Sigmoid colon (tissue), 7 donors: Measurements from ENCODE around the gene CS. TPM values are rescaled to one million over a fixed set of nuclear protein-coding genes. Genes with fewer than 3 reads are reported as not detected.
A peak's percentile ranks its signal among the peaks of the same experiment; 100 is the strongest.
"Not testable (repeated sequence)": the region's sequence is repeated elsewhere in the genome, so short reads cannot be mapped to it uniquely, and the experiment has no call there.

ENCODE experiments used
- DNase-seq: peaks from one replicate; pipeline ENCODE4 v3.0.0-alpha.2; 2019
- H3K27ac ChIP-seq, 4 donors: fragments of 200-600 bp; sonication (generic); one replicate each; pipeline ENCODE4 v1.5.1; 2016 to 2019; ENCODE audit warnings: mild to moderate bottlenecking in 1 of 4
- H3K27me3 ChIP-seq, 3 donors: fragments of 200-600 bp; sonication (generic); one replicate each; pipeline ENCODE4 v1.5.1; 2019; ENCODE audit warnings: mild to moderate bottlenecking in 1 of 3
- H3K36me3 ChIP-seq, 4 donors: fragments of 200-600 bp; sonication (generic); one replicate each; pipeline ENCODE4 v1.5.1; 2016 to 2019
- H3K4me1 ChIP-seq, 4 donors: fragments of 200-600 bp; sonication (generic); one replicate each; pipeline ENCODE4 v1.5.1; 2017 to 2019
- H3K4me3 ChIP-seq, 4 donors: fragments of 200-600 bp; sonication (generic); one replicate each; pipeline ENCODE4 v1.5.1; 2017 to 2019; ENCODE audit warnings: mild to moderate bottlenecking in 2 of 4, moderate library complexity in 1 of 4
- H3K9me3 ChIP-seq, 4 donors: fragments of 200-600 bp in 3 of 4; sonication (generic) in 3 of 4; one replicate each; pipeline versions ENCODE4 v1.5.1 to v1.6.1; 2013 to 2019
- CTCF ChIP-seq, 4 experiments: fragments of 450-650 bp in 3 of 4; fragments of 200-600 bp in 1 of 4; IDR thresholded peaks; one replicate each; pipeline ENCODE4 v1.5.1; 2016 to 2019; ENCODE audit warnings: antibody characterized with exemption in 4 of 4, mild to moderate bottlenecking in 3 of 4, moderate library complexity in 2 of 4
- EP300 ChIP-seq, 4 donors: sonication (generic); formaldehyde crosslinking; IDR thresholded peaks; one replicate each; pipeline ENCODE4 v1.6.1; 2017; ENCODE audit warnings: antibody characterized with exemption in 4 of 4
- POLR2A ChIP-seq, 2 donors: fragments of 450-650 bp; IDR thresholded peaks; one replicate each; pipeline ENCODE4 v1.6.1; 2016; ENCODE audit warnings: antibody characterized with exemption in 2 of 2, mild to moderate bottlenecking in 2 of 2, moderate library complexity in 2 of 2
- POLR2AphosphoS5 ChIP-seq, 4 donors: sonication (generic); formaldehyde crosslinking; IDR thresholded peaks; one replicate each; pipeline ENCODE4 v1.6.1; 2017; ENCODE audit warnings: antibody characterized with exemption in 4 of 4
- WGBS, 2 donors: extraction: QIAGEN DNeasy Blood & Tissue Kit; methylation state at CpG; one replicate each; pipeline ENCODE4 v1.1.7; 2013; 5-methylcytosine and 5-hydroxymethylcytosine counted together
- intact Hi-C: fragments of 100-400 bp; cut with DNase I; formaldehyde crosslinking; loops from one replicate; pipeline ENCODE4 v1.15.1; 2023
- polyA plus RNA-seq, 3 donors: library from polyadenylated mRNA; stranded (reverse); fragments of 200-250 nt; gene quantifications; one replicate each; pipeline ENCODE4 v1.2.3, GENCODE V29; 2013
- total RNA-seq, 4 donors: library from RNA; depleted of rRNA; stranded (reverse); fragments of >200 nt; gene quantifications; one replicate each; pipeline ENCODE4 v1.1.0, GENCODE V29; 2016
- donor health status: healthy with polysubstance abuse.
- donor health status: Bipolar disorder and iron deficiency.
- donor health status: healthy.

CS gene
- total and polyA plus RNA-seq, 7 donors = 75.9 to 151 (median 104) TPM

- H3K27me3 ChIP-seq = no peaks in the 10 kb centered on the region
- no peaks in the 10 kb centered on the region for H3K36me3 ChIP-seq
- H3K4me1 ChIP-seq = peaks cover 0 to 22% (median 12%) of the 10 kb centered on the region in 4 donors
- DNase-seq = no peak
- TF ChIP-seq CTCF (IDR thresholded peaks at IDR 0.05) = no peak
- no peak for TF ChIP-seq POLR2A (IDR thresholded peaks at IDR 0.05)
- no peak for TF ChIP-seq EP300 (IDR thresholded peaks at IDR 0.05)
- TF ChIP-seq POLR2AphosphoS5 (IDR thresholded peaks at IDR 0.05) = no peak
- intact Hi-C loops = no loop called here
- H3K9me3 ChIP-seq = no peaks in the 10 kb centered on the region
- H3K27ac ChIP-seq = no peak overlapping the region
- no peak overlapping the region for H3K4me3 ChIP-seq
- WGBS, 2 donors = 84% methylated on average over 9 of the region's 9 CpGs
Measured at GRCh38 chr12:56336361-56337167, 36.4 kb upstream of the CS start.

- WGBS, 2 donors = 94 to 96% methylated on average over 8 of the region's 8 CpGs
- not testable (repeated sequence) for H3K27ac ChIP-seq
Measured at GRCh38 chr12:56335527-56335926, 35.4 kb upstream of the CS start.

GRCh38 chr12:56334490-56334793 is 34.3 kb upstream of the CS start:
- DNase-seq = no peak
- Histone ChIP-seq H3K4me3 (peak overlapping the region; percentile 38 to 71 (median 62)), H3K27ac (peak overlapping the region; percentile 88 to 96 (median 94)), H3K27me3 (no peaks in the 10 kb centered on the region), H3K36me3 (peaks cover 0 to 2% (median 0%) of the 10 kb centered on the region in 4 donors), H3K9me3 (no peaks in the 10 kb centered on the region), H3K4me1 (peaks cover 0 to 22% (median 12%) of the 10 kb centered on the region in 4 donors)
- 3 to 5% methylated on average over 6 of the region's 6 CpGs for WGBS, 2 donors
- intact Hi-C loops = loop anchor here (5.0 kb wide), 1 partner anchor 133 kb away; the partner anchor contains the start of gene SPRYD4
- TF ChIP-seq CTCF (IDR thresholded peaks at IDR 0.05) = peak in 1 of 4 experiments; percentile 3
- TF ChIP-seq POLR2A (IDR thresholded peaks at IDR 0.05) = no peak
- no peak for TF ChIP-seq EP300 (IDR thresholded peaks at IDR 0.05)
- TF ChIP-seq POLR2AphosphoS5 (IDR thresholded peaks at IDR 0.05) = no peak

More at GRCh38 chr12:56335527-56335926, 35.4 kb upstream of the CS start:
- H3K4me3 ChIP-seq, intact Hi-C loops, H3K27me3 ChIP-seq, DNase-seq, H3K9me3 ChIP-seq, H3K36me3 ChIP-seq: not testable (repeated sequence)
- peaks cover 0 to 22% (median 12%) of the 10 kb centered on the region in 4 donors for H3K4me1 ChIP-seq

- Histone ChIP-seq H3K36me3 (peaks cover 0 to 5% (median 0%) of the 10 kb centered on the region in 4 donors), H3K27me3 (no peaks in the 10 kb centered on the region), H3K9me3 (no peaks in the 10 kb centered on the region), H3K27ac (peak within 1 kb of the TSS; percentile 88 to 96 (median 94)), H3K4me3 (peak within 1 kb of the TSS; percentile 38 to 71 (median 62)), H3K4me1 (peaks cover 0 to 22% (median 12%) of the 10 kb centered on the region in 4 donors)
- DNase-seq = peak; percentile 99
- intact Hi-C loops = loop anchor here (2.0 to 5.0 kb wide), 2 partner anchors 17 to 133 kb away; partner anchors contain the start of gene SPRYD4
- TF ChIP-seq POLR2A (IDR thresholded peaks at IDR 0.05) (peak; percentile 71 to 84), POLR2AphosphoS5 (IDR thresholded peaks at IDR 0.05) (peak; percentile 90 to 93 (median 91)), EP300 (IDR thresholded peaks at IDR 0.05) (peak in 1 of 4 donors; percentile 5), CTCF (IDR thresholded peaks at IDR 0.05) (peak; percentile 40 to 55 (median 45))
- WGBS, 2 donors = 0 to 1% methylated on average over 45 of the region's 45 CpGs
Measured at GRCh38 chr12:56333679-56334489, 33.8 kb upstream of the CS start, which contains the start of gene PAN2. Gene PAN2 (minus strand): TSS chr12:56334000. CDS start chr12:56333094, 906 bp downstream.
